HepG2 (cell line): ENCODE data around the gene SBK1. TPM values are rescaled to one million over a fixed set of nuclear protein-coding genes. Genes with fewer than 3 reads are reported as not detected.
A peak's percentile ranks its signal among the peaks of the same experiment; 100 is the strongest.

Source experiments
- BORCS8-MEF2B ChIP-seq: sonication (generic); formaldehyde crosslinking; IDR thresholded peaks from 2 replicates; pipeline ENCODE4 v1.8.0; 2022; ENCODE audit warnings: mild to moderate bottlenecking, missing genetic modification reagents
- CHD2 ChIP-seq: IDR thresholded peaks from 2 replicates; pipeline ENCODE4 v1.6.1; 2011; ENCODE audit warnings: low read depth, low read length, improper control_type of control experiment
- CREB1 ChIP-seq, 2 experiments: fragments of 450-650 bp in 1 of 2; IDR thresholded peaks; 2 replicates each; pipeline ENCODE4 v1.6.1; 2016 to 2017; ENCODE audit warnings: control low read depth in 1 of 2, mild to moderate bottlenecking in 1 of 2, missing compliant biosample characterization in 1 of 2, missing genetic modification characterization in 1 of 2
- GTF2F1 ChIP-seq: fragments of 150-350 bp; IDR thresholded peaks from 2 replicates; pipeline ENCODE4 v1.6.1; 2014; ENCODE audit warnings: low read length
- MAFF ChIP-seq: IDR thresholded peaks from 2 replicates; pipeline ENCODE4 v1.6.1; 2011; ENCODE audit warnings: low read depth, low read length, improper control_type of control experiment
- MATR3 ChIP-seq: sonication (generic); formaldehyde crosslinking; IDR thresholded peaks from 2 replicates; pipeline ENCODE4 v1.4.0; 2020; ENCODE audit warnings: missing genetic modification reagents
- MBD4 ChIP-seq: IDR thresholded peaks from 2 replicates; pipeline ENCODE4 v1.6.1; 2012; ENCODE audit warnings: low read length, inconsistent platforms, borderline replicate concordance
- MIER2 ChIP-seq: IDR thresholded peaks from 2 replicates; pipeline ENCODE4 v1.6.1; 2016; ENCODE audit warnings: missing biosample characterization, missing genetic modification reagents
- MLXIP ChIP-seq: sonication (generic); formaldehyde crosslinking; IDR thresholded peaks from 2 replicates; pipeline ENCODE4 v1.9.0; 2021; ENCODE audit warnings: missing genetic modification reagents, borderline replicate concordance
- MZF1 ChIP-seq: sonication (generic); formaldehyde crosslinking; IDR thresholded peaks from 2 replicates; pipeline ENCODE4 v1.8.1; 2023; ENCODE audit warnings: mild to moderate bottlenecking, missing genetic modification reagents, borderline replicate concordance
- RBM39 ChIP-seq: fragments of 200-400 bp; formaldehyde crosslinking; IDR thresholded peaks from one replicate; pipeline ENCODE4 v1.6.1; 2018; ENCODE audit warnings: antibody characterized with exemption, mild to moderate bottlenecking, low read depth, low read length; ENCODE audit not compliant: poor library complexity, severe bottlenecking
- REXO4 ChIP-seq: sonication (generic); formaldehyde crosslinking; IDR thresholded peaks from 2 replicates; pipeline ENCODE4 v1.8.0; 2022; ENCODE audit warnings: missing genetic modification reagents, mild to moderate bottlenecking, borderline replicate concordance
- SMC3 ChIP-seq: IDR thresholded peaks from 2 replicates; pipeline ENCODE4 v1.6.1; 2011; ENCODE audit warnings: low read length, improper control_type of control experiment
- SP5 ChIP-seq: IDR thresholded peaks from 2 replicates; pipeline ENCODE4 v1.6.1; 2016; ENCODE audit warnings: low read depth, borderline replicate concordance
- STAT5B ChIP-seq: sonication (generic); formaldehyde crosslinking; IDR thresholded peaks from 2 replicates; pipeline ENCODE4 v1.4.0; 2020; ENCODE audit warnings: missing genetic modification reagents
- TEAD2 ChIP-seq: sonication (generic); formaldehyde crosslinking; IDR thresholded peaks from 2 replicates; pipeline ENCODE4 v1.9.0; 2021; ENCODE audit warnings: missing genetic modification reagents
- TEF ChIP-seq: sonication (generic); formaldehyde crosslinking; IDR thresholded peaks from 2 replicates; pipeline ENCODE4 v1.5.0; 2020; ENCODE audit warnings: missing genetic modification reagents
- YEATS2 ChIP-seq: sonication (generic); formaldehyde crosslinking; IDR thresholded peaks from 2 replicates; pipeline ENCODE4 v1.4.0; 2020; ENCODE audit warnings: missing genetic modification reagents, borderline replicate concordance
- ZKSCAN1 ChIP-seq: fragments of 150-350 bp; IDR thresholded peaks from 2 replicates; pipeline ENCODE4 v1.6.1; 2014; ENCODE audit warnings: low read length
- ZNF251 ChIP-seq: sonication (generic); formaldehyde crosslinking; IDR thresholded peaks from 2 replicates; pipeline ENCODE4 v1.9.0; 2021; ENCODE audit warnings: mild to moderate bottlenecking, missing genetic modification reagents
- ZNF350 ChIP-seq: sonication (generic); formaldehyde crosslinking; IDR thresholded peaks from 2 replicates; pipeline ENCODE4 v1.4.0; 2020; ENCODE audit warnings: mild to moderate bottlenecking, low read depth, missing genetic modification reagents, borderline replicate concordance
- ZNF556 ChIP-seq: sonication (generic); formaldehyde crosslinking; IDR thresholded peaks from 2 replicates; pipeline ENCODE4 v1.4.0; 2020; ENCODE audit warnings: mild to moderate bottlenecking, missing genetic modification reagents, borderline replicate concordance
- ZNF562 ChIP-seq: sonication (generic); formaldehyde crosslinking; IDR thresholded peaks from 2 replicates; pipeline ENCODE4 v1.8.0; 2022; ENCODE audit warnings: missing genetic modification reagents, borderline replicate concordance
- ZNF576 ChIP-seq: sonication (generic); formaldehyde crosslinking; IDR thresholded peaks from 2 replicates; pipeline ENCODE4 v1.4.0; 2020; ENCODE audit warnings: mild to moderate bottlenecking, missing genetic modification reagents
- ZNF879 ChIP-seq: sonication (generic); formaldehyde crosslinking; IDR thresholded peaks from 2 replicates; pipeline ENCODE4 v1.8.1; 2023; ENCODE audit warnings: missing genetic modification reagents
- polyA plus RNA-seq, 8 experiments: library from polyadenylated mRNA; depleted of rRNA in 3 of 8; stranded (reverse) in 7 of 8; unstranded in 1 of 8; fragments of >200 nt; fragmentation: Illumina TruSeq in 4 of 8; extraction: Trizol in 4 of 8; gene quantifications; 2 replicates each; pipeline versions ENCODE4 v1.2.1 to v1.2.3, GENCODE V29; 2011 to 2016; ENCODE audit warnings: low read depth in 4 of 8, missing spikeins in 1 of 8, mixed read lengths in 1 of 8; ENCODE audit not compliant: insufficient read depth in 1 of 8
- total RNA-seq, 5 experiments: library from RNA; depleted of rRNA; stranded (reverse); fragments of >200 nt; fragmentation: Illumina TruSeq; extraction: Trizol; gene quantifications; 2 replicates each; pipeline ENCODE4 v1.2.3, GENCODE V29; 2016; ENCODE audit warnings: low read depth in 1 of 5
- TF ChIP-seq, protein P1 (sequence below): sonication (generic); formaldehyde crosslinking; IDR thresholded peaks from 2 replicates; pipeline ENCODE4 v1.4.0; 2020; ENCODE audit warnings: missing genetic modification reagents

Gene SBK1
- total and polyA plus RNA-seq, 2 of the 13 experiments (the other 11 are each of a cell fraction or from before 2014, with no cell fraction given) = 0.15 to 0.17 TPM

DNA sequence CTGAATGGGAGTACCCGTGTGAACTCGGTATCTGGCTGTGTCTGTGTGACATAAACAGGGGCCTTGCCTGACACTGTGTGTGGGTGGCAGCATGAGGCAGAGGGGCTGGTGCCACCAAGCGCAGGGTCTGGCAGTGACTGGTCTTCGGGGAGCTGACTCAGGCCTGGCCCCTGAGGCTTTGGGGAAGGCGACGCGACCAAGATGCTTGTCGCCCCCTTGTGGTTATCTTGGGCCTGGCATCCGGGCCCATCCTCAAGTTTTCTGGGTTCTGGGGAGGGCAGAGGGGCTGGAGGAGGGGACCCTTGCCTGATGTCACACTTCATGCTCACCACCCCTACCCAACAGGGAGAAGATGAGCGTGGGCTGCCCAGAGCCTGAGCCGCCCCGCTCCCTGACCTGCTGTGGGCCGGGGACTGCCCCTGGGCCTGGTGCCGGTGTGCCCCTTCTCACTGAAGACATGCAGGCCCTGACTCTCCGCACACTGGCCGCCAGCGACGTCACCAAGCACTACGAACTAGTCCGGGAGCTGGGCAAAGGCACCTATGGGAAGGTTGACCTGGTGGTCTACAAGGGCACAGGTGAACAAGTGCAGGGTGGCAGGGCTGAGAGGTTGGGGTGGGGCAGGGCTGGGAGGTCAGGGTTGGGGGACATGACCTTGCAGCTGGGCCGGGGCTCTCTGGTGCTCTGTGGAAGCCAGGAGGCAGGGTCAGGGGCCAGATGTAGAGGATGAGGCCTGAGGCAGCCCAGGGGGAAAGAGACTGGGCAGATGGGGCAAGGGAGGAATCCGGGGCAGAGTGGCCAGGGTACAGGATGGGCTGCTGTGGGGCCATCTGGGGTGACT, 24.9 kb downstream of the SBK1 start (continued):
- TF ChIP-seq, protein P1, sequence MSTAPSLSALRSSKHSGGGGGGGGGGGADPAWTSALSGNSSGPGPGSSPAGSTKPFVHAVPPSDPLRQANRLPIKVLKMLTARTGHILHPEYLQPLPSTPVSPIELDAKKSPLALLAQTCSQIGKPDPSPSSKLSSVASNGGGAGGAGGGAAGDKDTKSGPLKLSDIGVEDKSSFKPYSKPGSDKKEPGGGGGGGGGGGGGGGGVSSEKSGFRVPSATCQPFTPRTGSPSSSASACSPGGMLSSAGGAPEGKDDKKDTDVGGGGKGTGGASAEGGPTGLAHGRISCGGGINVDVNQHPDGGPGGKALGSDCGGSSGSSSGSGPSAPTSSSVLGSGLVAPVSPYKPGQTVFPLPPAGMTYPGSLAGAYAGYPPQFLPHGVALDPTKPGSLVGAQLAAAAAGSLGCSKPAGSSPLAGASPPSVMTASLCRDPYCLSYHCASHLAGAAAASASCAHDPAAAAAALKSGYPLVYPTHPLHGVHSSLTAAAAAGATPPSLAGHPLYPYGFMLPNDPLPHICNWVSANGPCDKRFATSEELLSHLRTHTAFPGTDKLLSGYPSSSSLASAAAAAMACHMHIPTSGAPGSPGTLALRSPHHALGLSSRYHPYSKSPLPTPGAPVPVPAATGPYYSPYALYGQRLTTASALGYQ = no peak
- peak; percentile 26; the same call in 1 of the 2 replicates for TF ChIP-seq ZNF556 (CRISPR knock-in tag)
- no peak for TF ChIP-seq RBM39
- no peak for TF ChIP-seq ZNF879 (CRISPR knock-in tag)
- peak; percentile 17; the same call in 1 of the 2 replicates for TF ChIP-seq MAFF
- TF ChIP-seq MZF1 (CRISPR knock-in tag) = no peak
- 0 out of 2 replicates have a peak, but pooled peaks have one; percentile 7 for TF ChIP-seq CREB1 (IDR thresholded peaks at IDR 0.05)
- no peak for TF ChIP-seq CREB1 (CRISPR knock-in tag; IDR thresholded peaks at IDR 0.05)
- TF ChIP-seq TEAD2 (CRISPR knock-in tag) = no peak
- peak; percentile 25; the same call in 1 of the 2 replicates for TF ChIP-seq ZNF350 (CRISPR knock-in tag)
- no peak for TF ChIP-seq BORCS8-MEF2B (CRISPR knock-in tag)
- no peak for TF ChIP-seq TEF (CRISPR knock-in tag)
- peak; percentile 78; the same call in 1 of the 2 replicates for TF ChIP-seq ZNF576 (CRISPR knock-in tag)
- TF ChIP-seq SP5 = no peak
- TF ChIP-seq REXO4 (CRISPR knock-in tag) = no peak
- TF ChIP-seq MLXIP (CRISPR knock-in tag) = no peak
- no peak for TF ChIP-seq ZNF251 (CRISPR knock-in tag)
- no peak for TF ChIP-seq ZKSCAN1
- no peak for TF ChIP-seq MBD4
- no peak; the same call in 1 of the 2 replicates for TF ChIP-seq YEATS2
- TF ChIP-seq CHD2 = no peak
- no peak for TF ChIP-seq ZNF562
- TF ChIP-seq MIER2 = no peak
- no peak for TF ChIP-seq MATR3 (CRISPR knock-in tag)
- no peak for TF ChIP-seq STAT5B (CRISPR knock-in tag)
- TF ChIP-seq GTF2F1 = no peak
- peak; percentile 75 for TF ChIP-seq SMC3
